H1 (cell line): ENCODE data around the gene NKIRAS2. TPM values are rescaled to one million over a fixed set of nuclear protein-coding genes. Genes with fewer than 3 reads are reported as not detected.

ENCODE experiments used
- CTCF ChIA-PET: fragments of 300-600 bp; sonication (Branson Sonifier 250); formaldehyde crosslinking; loops from one replicate; lab custom pipeline; 2021; ENCODE audit not compliant: partially characterized antibody; lab: Charles Lee
- POLR2A ChIA-PET: fragments of 300-600 bp; sonication (Branson Sonifier 250); formaldehyde crosslinking; loops from one replicate; lab custom pipeline; 2021; ENCODE audit warnings: inconsistent platforms; ENCODE audit not compliant: partially characterized antibody; lab: Charles Lee
- DNase-seq, 2 experiments: peaks; one replicate each; pipeline versions ENCODE4 v3.0.0 to v3.0.0-alpha.2; 2010 to 2022; ENCODE audit warnings: low spot score in 2 of 2, low read depth in 1 of 2, mixed read lengths in 1 of 2
- FAIRE-seq: peaks from 2 replicates; lab custom pipeline; 2011; peaks lifted over from hg19 to GRCh38; lab: Jason Lieb, UNC
- H2AFZ ChIP-seq: 2 replicates; pipeline ENCODE4 v1.8.1; 2012; ENCODE audit warnings: low read length, inconsistent platforms
- H2AK5ac ChIP-seq: 2 replicates; pipeline ENCODE4 v1.6.1; 2013; ENCODE audit warnings: low read depth, low read length
- H2BK120ac ChIP-seq: replicated peaks from 2 replicates; pipeline ENCODE3; 2013; ENCODE audit warnings: low read depth, low read length, inconsistent platforms
- H2BK12ac ChIP-seq: 2 replicates; pipeline ENCODE4 v1.6.1; 2013; ENCODE audit warnings: low read depth, low read length
- H2BK15ac ChIP-seq: 2 replicates; pipeline ENCODE4 v1.6.1; 2013; ENCODE audit warnings: low read length
- H2BK20ac ChIP-seq: 2 replicates; pipeline ENCODE4 v1.6.1; 2013; ENCODE audit warnings: low read length
- H2BK5ac ChIP-seq: 2 replicates; pipeline ENCODE4 v1.6.1; 2013; ENCODE audit warnings: low read depth, low read length
- H3K14ac ChIP-seq: 2 replicates; pipeline ENCODE4 v1.6.1; 2013; ENCODE audit warnings: inconsistent platforms; ENCODE audit not compliant: insufficient read length
- H3K18ac ChIP-seq: 2 replicates; pipeline ENCODE4 v1.6.1; 2013; ENCODE audit warnings: low read length; ENCODE audit errors: extremely low read depth
- H3K23ac ChIP-seq: 2 replicates; pipeline ENCODE4 v1.6.1; 2013; ENCODE audit warnings: inconsistent platforms; ENCODE audit not compliant: insufficient read length
- H3K23me2 ChIP-seq: 2 replicates; pipeline ENCODE4 v1.6.1; 2013; ENCODE audit warnings: low read depth, low read length
- H3K27ac ChIP-seq: 2 replicates; pipeline ENCODE4 v1.6.1; 2011; ENCODE audit warnings: low read depth, low read length, inconsistent platforms
- H3K27me3 ChIP-seq, 4 experiments: replicated peaks in 1 of 4; 1 replicate in 1 of 4; 2 replicates in 3 of 4; pipeline versions ENCODE4 v1.6.1 to v1.8.1; 2011 to 2013; ENCODE audit warnings: low read length in 3 of 4, mild to moderate bottlenecking in 3 of 4, inconsistent platforms in 2 of 4, mixed read lengths in 2 of 4, moderate library complexity in 1 of 4; ENCODE audit not compliant: control insufficient read depth in 3 of 4, insufficient read depth in 3 of 4; ENCODE audit errors: extremely low read depth in 1 of 4
- H3K36me3 ChIP-seq, 4 experiments: 2 replicates each; pipeline versions ENCODE4 v1.6.1 to v1.8.1; 2011 to 2013; ENCODE audit warnings: mild to moderate bottlenecking in 4 of 4, low read length in 3 of 4, moderate library complexity in 2 of 4, control low read depth in 1 of 4, inconsistent platforms in 1 of 4; ENCODE audit not compliant: insufficient read depth in 4 of 4, control insufficient read depth in 2 of 4
- H3K4ac ChIP-seq: replicated peaks from 2 replicates; pipeline ENCODE3; 2013; ENCODE audit warnings: low read length, low read depth, mixed read lengths, inconsistent platforms; ENCODE audit not compliant: insufficient read length
- H3K4me1 ChIP-seq, 4 experiments: replicated peaks in 1 of 4; 1 replicate in 1 of 4; 2 replicates in 3 of 4; pipeline versions ENCODE4 v1.6.1 to v1.8.1; 2011 to 2013; ENCODE audit warnings: low read length in 3 of 4, inconsistent platforms in 2 of 4, mixed read lengths in 1 of 4; ENCODE audit not compliant: insufficient read depth in 4 of 4, control insufficient read depth in 3 of 4
- H3K4me2 ChIP-seq, 2 experiments: 2 replicates each; pipeline versions ENCODE4 v1.6.1 to v1.8.1; 2011 to 2013; ENCODE audit warnings: low read depth in 2 of 2, low read length in 2 of 2, control low read depth in 1 of 2, inconsistent platforms in 1 of 2, mild to moderate bottlenecking in 1 of 2; ENCODE audit not compliant: insufficient read depth in 1 of 2
- H3K4me3 ChIP-seq, 4 experiments: fragments of 200-600, 300-600 bp in 1 of 4; sonication (generic), shearing (Covaris generic), sonication (Bioruptor Twin) in 1 of 4; 2 replicates each; pipeline versions ENCODE4 v1.5.1 to v1.8.1; 2011 to 2016; ENCODE audit warnings: low read length in 4 of 4, low read depth in 3 of 4, control low read depth in 2 of 4, inconsistent platforms in 2 of 4, mild to moderate bottlenecking in 2 of 4, mixed read lengths in 1 of 4, moderate library complexity in 1 of 4; ENCODE audit not compliant: insufficient read depth in 2 of 4; ENCODE audit errors: extremely low read depth in 1 of 4
- H3K56ac ChIP-seq: replicated peaks from 2 replicates; pipeline ENCODE3; 2013; ENCODE audit warnings: low read depth, mild to moderate bottlenecking, mixed read lengths, low read length, inconsistent platforms; ENCODE audit not compliant: insufficient read length
- H3K79me1 ChIP-seq: 2 replicates; pipeline ENCODE4 v1.6.1; 2013; ENCODE audit warnings: low read depth, low read length, control low read depth
- H3K79me2 ChIP-seq, 2 experiments: 2 replicates each; pipeline versions ENCODE4 v1.6.1 to v1.8.1; 2012 to 2013; ENCODE audit warnings: low read length in 2 of 2, mild to moderate bottlenecking in 2 of 2, inconsistent platforms in 1 of 2; ENCODE audit not compliant: insufficient read depth in 2 of 2, control insufficient read depth in 1 of 2
- H3K9ac ChIP-seq, 4 experiments: replicated peaks in 1 of 4; 1 replicate in 1 of 4; 2 replicates in 3 of 4; pipeline versions ENCODE4 v1.6.1 to v1.8.1; 2011 to 2013; ENCODE audit warnings: low read depth in 3 of 4, low read length in 3 of 4, control low read depth in 2 of 4, mild to moderate bottlenecking in 2 of 4, moderate library complexity in 2 of 4, inconsistent platforms in 1 of 4; ENCODE audit errors: extremely low read depth in 1 of 4
- H3K9me3 ChIP-seq, 2 experiments: 2 replicates each; pipeline versions ENCODE4 v1.6.1 to v1.8.1; 2012 to 2013; ENCODE audit warnings: mild to moderate bottlenecking in 2 of 2, moderate library complexity in 2 of 2, control low read depth in 1 of 2, inconsistent platforms in 1 of 2, low read depth in 1 of 2, low read length in 1 of 2, mixed read lengths in 1 of 2; ENCODE audit not compliant: insufficient read depth in 2 of 2
- H4K20me1 ChIP-seq, 2 experiments: replicated peaks in 1 of 2; 2 replicates each; pipeline versions ENCODE3 to v1.8.1; 2011 to 2013; ENCODE audit warnings: inconsistent platforms in 2 of 2, low read length in 2 of 2, mild to moderate bottlenecking in 1 of 2; ENCODE audit not compliant: insufficient read depth in 2 of 2, control insufficient read depth in 1 of 2
- H4K5ac ChIP-seq: 2 replicates; pipeline ENCODE4 v1.6.1; 2013; ENCODE audit warnings: low read length, low read depth, mixed read lengths, inconsistent platforms; ENCODE audit not compliant: insufficient read length
- H4K8ac ChIP-seq: 2 replicates; pipeline ENCODE4 v1.8.0; 2013; ENCODE audit warnings: mild to moderate bottlenecking, moderate library complexity, low read length, inconsistent platforms; ENCODE audit not compliant: insufficient read depth; ENCODE audit errors: extremely low read depth
- H4K91ac ChIP-seq: replicated peaks from 2 replicates; pipeline ENCODE3; 2013; ENCODE audit warnings: low read length, mixed read lengths, inconsistent platforms; ENCODE audit not compliant: insufficient read length
- BCL11A ChIP-seq, 2 experiments: IDR thresholded peaks; one replicate each; pipeline ENCODE4 v1.6.1; 2011; ENCODE audit warnings: low read depth in 2 of 2, low read length in 2 of 2, mild to moderate bottlenecking in 2 of 2
- whole genome bisulfite sequencing, 2 experiments: shearing (Covaris generic) in 1 of 2; methylation state at CpG; one replicate each; pipeline versions ENCODE4 v1.1.6 to v1.1.7; 2013 to 2015; ENCODE audit warnings: low lambda C conversion rate in 2 of 2, mixed read lengths in 2 of 2, inconsistent platforms in 1 of 2, low coverage in 1 of 2, missing lambda C conversion rate in 1 of 2; ENCODE audit not compliant: insufficient replicate concordance in 2 of 2, insufficient coverage in 1 of 2, insufficient read length in 1 of 2; ENCODE audit errors: extremely low coverage in 1 of 2, missing lambda C conversion rate in 1 of 2; 5-methylcytosine and 5-hydroxymethylcytosine counted together
- polyA plus RNA-seq, 7 experiments: library from polyadenylated mRNA; depleted of rRNA in 3 of 7; stranded (reverse) in 5 of 7; unstranded in 2 of 7; fragments of >200 nt in 5 of 7; fragments of 200-250 nt in 2 of 7; gene quantifications; 1 replicate in 5 of 7; 2 replicates in 1 of 7; 4 replicates in 1 of 7; pipeline versions ENCODE4 v1.2.1 to v1.2.3, GENCODE V29; 2011 to 2013; ENCODE audit warnings: missing spikeins in 2 of 7, mixed read lengths in 2 of 7
- total RNA-seq: library from RNA; stranded (reverse); fragmentation: NEBNext Ultra II Directional; extraction: Animal tissue kit (Norgen Biotek cat#: 25700); gene quantifications from 2 replicates; pipeline ENCODE4 v1.2.1, GENCODE V29; 2021

The NKIRAS2 gene
- total and polyA plus RNA-seq, 2 of the 8 experiments (the other 6 are each of a cell fraction or from before 2014, with no cell fraction given) = 34.5 to 51.1 TPM

- no peak overlapping the region for H3K9ac ChIP-seq
- no peak overlapping the region for H3K56ac ChIP-seq
- no peak overlapping the region for H3K4me2 ChIP-seq
- no peak overlapping the region for H2BK5ac ChIP-seq
- no peaks in the 10 kb centered on the region for H3K79me2 ChIP-seq
- H3K79me1 ChIP-seq = peaks cover 3% of the 10 kb centered on the region; the same call in 1 of the 2 replicates
- H3K14ac ChIP-seq = no peak overlapping the region
- H3K27me3 ChIP-seq = no peaks in the 10 kb centered on the region
- FAIRE-seq (no peak), DNase-seq (no peak)
- no peak overlapping the region for H4K91ac ChIP-seq
- H4K8ac ChIP-seq = peak overlapping the region; percentile 59; the same call in 1 of the 2 replicates
- H2BK12ac ChIP-seq = no peak overlapping the region
- peaks cover 2 to 19% of the 10 kb centered on the region in 2 experiments for H4K20me1 ChIP-seq
- H3K4ac ChIP-seq = no peak overlapping the region
- H2BK15ac ChIP-seq = no peak overlapping the region
- H3K18ac ChIP-seq = no peak overlapping the region
- H3K36me3 ChIP-seq = peaks cover 23 to 51% (median 46%) of the 10 kb centered on the region in 4 experiments
- H3K4me3 ChIP-seq = no peak overlapping the region
- TF ChIP-seq BCL11A (IDR thresholded peaks at IDR 0.05; ENCODE audit: low read depth in 2 of 2, low read length in 2 of 2) = no peak
- H2AK5ac ChIP-seq = no peak overlapping the region
- H3K4me1 ChIP-seq = peaks cover 0 to 5% (median 2%) of the 10 kb centered on the region in 4 experiments; a peak in 5 of 7 replicates
- POLR2A ChIA-PET = interaction anchor here (0.8 to 1.9 kb wide), 8 partner anchors 11 to 107 kb away, joined by 3 to 6 read pairs (median 4); partner anchors contain the start of gene KLHL11
- CTCF ChIA-PET = interaction anchor here (6.5 kb wide), 1 partner anchor 8 kb away, joined by 60 read pairs; the partner anchor contains the start of gene CNP
- H3K27ac ChIP-seq = no peak overlapping the region
- WGBS, 2 experiments = 88% methylated on average over 17 of the region's 18 CpGs; no CpG with 5 or more reads in 1 of the 2 experiments
- H3K23me2 ChIP-seq = peaks cover 2% of the 10 kb centered on the region; the same call in 1 of the 2 replicates
- H2AFZ ChIP-seq = no peak overlapping the region
- H2BK120ac ChIP-seq = no peak overlapping the region
- no peak overlapping the region for H2BK20ac ChIP-seq
- H4K5ac ChIP-seq = no peak overlapping the region
- H3K9me3 ChIP-seq = no peaks in the 10 kb centered on the region
- no peak overlapping the region for H3K23ac ChIP-seq
These were observed 48.0 kb upstream of the NKIRAS2 start for GRCh38 chr17:41971721-41972523.
